Colonic mucosa (tissue), 4 donors: Measurements from ENCODE around the gene PPP2R2D. TPM values are rescaled to one million over a fixed set of nuclear protein-coding genes. Genes with fewer than 3 reads are reported as not detected.
A peak's percentile ranks its signal among the peaks of the same experiment; 100 is the strongest.

ENCODE experiments used
- DNase-seq: peaks from one replicate; pipeline ENCODE4 v3.0.0-alpha.2; 2020
- H3K27ac ChIP-seq: fragments of 200-600 bp; one replicate; pipeline ENCODE4 v1.8.0; 2021
- H3K27me3 ChIP-seq: fragments of 200-600 bp; one replicate; pipeline ENCODE4 v1.8.0; 2021
- H3K36me3 ChIP-seq: fragments of 200-600 bp; one replicate; pipeline ENCODE4 v1.8.0; 2021
- H3K4me1 ChIP-seq: fragments of 200-600 bp; one replicate; pipeline ENCODE4 v1.8.0; 2021; ENCODE audit warnings: mild to moderate bottlenecking
- H3K4me3 ChIP-seq: fragments of 200-600 bp; one replicate; pipeline ENCODE4 v1.8.0; 2021
- H3K9ac ChIP-seq, 2 donors: one replicate each; pipeline ENCODE4 v1.7.0; 2013; ENCODE audit warnings: control low read depth in 2 of 2, low read depth in 2 of 2, low read length in 2 of 2
- H3K9me3 ChIP-seq: fragments of 200-600 bp; one replicate; pipeline ENCODE4 v1.8.0; 2021
- intact Hi-C: fragments of 100-400 bp; cut with DNase I; formaldehyde crosslinking; loops from one replicate; pipeline ENCODE4 v1.14.1; 2022
- total RNA-seq, 2 donors: library from RNA; stranded (reverse); fragmentation: NEBNext Ultra II Directional in 1 of 2; extraction: Animal tissue kit (Norgen Biotek cat#: 25700) in 1 of 2; gene quantifications; one replicate each; pipeline ENCODE4 v1.2.1, GENCODE V29; 2021
- TF ChIP-seq, protein P1 (sequence below): fragments of 200-600 bp; IDR thresholded peaks from one replicate; pipeline ENCODE4 v1.8.0; 2022; ENCODE audit warnings: antibody characterized with exemption, mild to moderate bottlenecking
- donor health status: healthy.
- donor health status: DM: no; HTN: no; CAD: no.
- donor health status: DM: no; HTN: no; CAD: no.

Gene PPP2R2D
- total RNA-seq, 2 donors from 2014 or later: 28.1 to 30.6 TPM

DNA sequence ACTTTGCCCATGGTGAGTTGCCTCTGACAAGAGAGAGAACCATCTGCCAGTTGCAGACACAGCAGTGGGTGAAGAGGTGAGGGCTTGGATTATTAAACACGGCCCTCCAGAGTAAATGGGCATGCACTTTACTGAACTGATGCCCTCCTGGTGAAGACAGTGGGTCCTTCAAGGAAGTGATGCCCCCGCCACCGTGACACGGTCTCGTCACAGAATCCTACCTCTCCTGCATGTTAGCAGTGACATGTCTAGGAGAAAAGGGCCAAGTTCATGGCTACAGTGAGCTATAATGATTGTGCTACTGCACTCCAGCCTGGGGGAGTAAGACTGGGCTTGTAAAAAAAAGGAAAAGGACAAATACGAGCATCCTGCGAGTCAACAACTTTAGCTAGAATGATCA is 78.5 kb downstream of the PPP2R2D start:
- TF ChIP-seq, protein P1, sequence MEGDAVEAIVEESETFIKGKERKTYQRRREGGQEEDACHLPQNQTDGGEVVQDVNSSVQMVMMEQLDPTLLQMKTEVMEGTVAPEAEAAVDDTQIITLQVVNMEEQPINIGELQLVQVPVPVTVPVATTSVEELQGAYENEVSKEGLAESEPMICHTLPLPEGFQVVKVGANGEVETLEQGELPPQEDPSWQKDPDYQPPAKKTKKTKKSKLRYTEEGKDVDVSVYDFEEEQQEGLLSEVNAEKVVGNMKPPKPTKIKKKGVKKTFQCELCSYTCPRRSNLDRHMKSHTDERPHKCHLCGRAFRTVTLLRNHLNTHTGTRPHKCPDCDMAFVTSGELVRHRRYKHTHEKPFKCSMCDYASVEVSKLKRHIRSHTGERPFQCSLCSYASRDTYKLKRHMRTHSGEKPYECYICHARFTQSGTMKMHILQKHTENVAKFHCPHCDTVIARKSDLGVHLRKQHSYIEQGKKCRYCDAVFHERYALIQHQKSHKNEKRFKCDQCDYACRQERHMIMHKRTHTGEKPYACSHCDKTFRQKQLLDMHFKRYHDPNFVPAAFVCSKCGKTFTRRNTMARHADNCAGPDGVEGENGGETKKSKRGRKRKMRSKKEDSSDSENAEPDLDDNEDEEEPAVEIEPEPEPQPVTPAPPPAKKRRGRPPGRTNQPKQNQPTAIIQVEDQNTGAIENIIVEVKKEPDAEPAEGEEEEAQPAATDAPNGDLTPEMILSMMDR: no peak

DNA sequence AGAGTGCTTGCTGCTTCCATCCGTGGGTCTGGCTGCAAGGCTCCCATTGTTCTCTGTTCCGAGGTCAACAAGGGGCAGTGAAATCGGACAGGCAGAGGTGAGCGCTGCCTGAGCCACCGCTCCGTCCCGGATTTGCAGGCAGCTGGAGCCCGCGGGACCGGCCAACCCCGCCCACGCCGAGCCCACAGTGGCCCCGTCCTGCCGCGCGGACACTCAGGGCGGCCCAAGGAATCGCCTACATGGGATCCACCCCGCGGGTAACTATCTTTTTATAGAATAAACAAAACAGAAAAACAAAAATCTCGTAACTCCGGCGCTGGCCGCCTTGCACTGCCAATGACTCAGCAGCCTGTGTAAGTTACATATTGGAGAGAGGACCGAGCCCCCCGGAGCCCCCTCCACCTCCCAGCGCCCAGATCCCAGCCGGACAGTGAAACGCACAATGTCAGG is 79.0 kb downstream of the PPP2R2D start:
- TF ChIP-seq, protein P1: no peak
- Histone ChIP-seq H3K4me3 (peak overlapping the region; percentile 61), H3K36me3 (no peaks in the 10 kb centered on the region), H3K27me3 (peaks cover 9% of the 10 kb centered on the region), H3K27ac (no peak overlapping the region), H3K9ac (no peak overlapping the region), H3K9me3 (no peaks in the 10 kb centered on the region), H3K4me1 (peaks cover 5% of the 10 kb centered on the region)
- no peak for DNase-seq
- intact Hi-C loops: loop anchor here (10.0 kb wide), 1 partner anchor 85 kb away; no protein-coding TSS in a partner anchor

More for the DNA sequence above, 78.5 kb downstream of the PPP2R2D start:
- H3K27ac ChIP-seq: no peak overlapping the region
- no peaks in the 10 kb centered on the region for H3K36me3 ChIP-seq
- H3K9me3 ChIP-seq: no peaks in the 10 kb centered on the region
- intact Hi-C loops: loop anchor here (10.0 kb wide), 1 partner anchor 85 kb away; no protein-coding TSS in a partner anchor
- peaks cover 5% of the 10 kb centered on the region for H3K4me1 ChIP-seq
- no peak for DNase-seq
- H3K27me3 ChIP-seq: peaks cover 9% of the 10 kb centered on the region
- no peak overlapping the region for H3K9ac ChIP-seq
- peak overlapping the region; percentile 61 for H3K4me3 ChIP-seq

DNA sequence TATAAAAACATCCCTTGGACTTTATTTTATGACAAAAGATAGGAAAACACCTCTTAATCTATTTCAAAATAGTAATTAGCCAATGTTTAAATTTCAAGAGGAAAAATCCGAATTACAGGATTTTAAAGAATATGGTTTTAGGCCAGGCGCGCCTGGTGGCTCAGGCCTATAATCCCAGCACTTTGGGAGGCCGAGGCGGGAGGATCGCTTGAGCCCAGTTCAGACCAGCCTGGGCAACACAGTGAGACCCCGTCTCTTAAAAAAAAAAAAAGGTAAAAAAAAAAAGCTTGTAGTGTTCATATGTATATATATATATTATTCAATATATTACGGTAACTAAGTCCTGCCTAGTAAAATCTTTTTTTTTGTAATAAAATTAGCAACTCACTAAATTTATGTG is 79.5 kb downstream of the PPP2R2D start:
- Histone ChIP-seq H3K27ac (no peak overlapping the region), H3K27me3 (peaks cover 9% of the 10 kb centered on the region), H3K9ac (no peak overlapping the region), H3K9me3 (no peaks in the 10 kb centered on the region), H3K4me3 (peak overlapping the region; percentile 61), H3K36me3 (no peaks in the 10 kb centered on the region), H3K4me1 (peaks cover 5% of the 10 kb centered on the region)
- intact Hi-C loops: no loop called here
- TF ChIP-seq, protein P1: no peak
- no peak for DNase-seq

DNA sequence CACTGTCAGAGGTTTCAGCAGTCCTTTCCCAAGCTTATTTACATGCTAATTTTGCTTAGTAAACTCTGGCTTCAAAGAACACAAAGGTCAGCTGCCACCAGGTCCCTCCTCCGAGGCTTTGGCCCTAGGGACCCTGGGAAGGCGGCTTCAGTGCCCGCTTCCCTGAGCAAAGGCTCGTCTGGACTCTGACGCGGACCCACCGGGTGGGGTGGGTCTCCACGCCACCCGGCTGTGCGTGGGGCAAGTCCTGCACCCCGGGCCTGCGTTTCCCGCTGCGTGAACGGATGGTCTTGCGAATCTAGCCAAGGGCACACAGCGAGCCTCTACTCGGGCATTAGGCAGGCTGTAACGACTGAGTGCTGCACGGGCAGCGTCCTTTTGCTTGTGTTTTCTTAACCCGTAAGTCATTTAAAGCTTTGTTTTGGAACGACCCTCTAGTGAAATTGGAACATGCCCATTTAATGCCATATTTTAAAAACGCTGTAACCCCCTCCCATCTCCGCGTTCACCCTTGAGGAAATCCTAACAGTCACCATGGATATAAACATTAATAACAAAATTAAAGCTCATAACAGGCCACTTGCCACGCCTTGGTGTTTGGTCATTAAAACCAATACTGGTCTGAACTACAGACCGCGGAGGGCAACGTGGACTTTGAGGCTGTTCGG is 80.1 kb downstream of the PPP2R2D start:
- Histone ChIP-seq H3K4me3 (peak overlapping the region; percentile 61), H3K4me1 (peaks cover 5% of the 10 kb centered on the region), H3K36me3 (no peaks in the 10 kb centered on the region), H3K9ac (peak overlapping the region in 1 of 2 donors; percentile 82), H3K27me3 (peaks cover 9% of the 10 kb centered on the region), H3K9me3 (no peaks in the 10 kb centered on the region), H3K27ac (peak overlapping the region; percentile 44)
- TF ChIP-seq, protein P1: no peak
- no peak for DNase-seq
- intact Hi-C loops: no loop called here

DNA sequence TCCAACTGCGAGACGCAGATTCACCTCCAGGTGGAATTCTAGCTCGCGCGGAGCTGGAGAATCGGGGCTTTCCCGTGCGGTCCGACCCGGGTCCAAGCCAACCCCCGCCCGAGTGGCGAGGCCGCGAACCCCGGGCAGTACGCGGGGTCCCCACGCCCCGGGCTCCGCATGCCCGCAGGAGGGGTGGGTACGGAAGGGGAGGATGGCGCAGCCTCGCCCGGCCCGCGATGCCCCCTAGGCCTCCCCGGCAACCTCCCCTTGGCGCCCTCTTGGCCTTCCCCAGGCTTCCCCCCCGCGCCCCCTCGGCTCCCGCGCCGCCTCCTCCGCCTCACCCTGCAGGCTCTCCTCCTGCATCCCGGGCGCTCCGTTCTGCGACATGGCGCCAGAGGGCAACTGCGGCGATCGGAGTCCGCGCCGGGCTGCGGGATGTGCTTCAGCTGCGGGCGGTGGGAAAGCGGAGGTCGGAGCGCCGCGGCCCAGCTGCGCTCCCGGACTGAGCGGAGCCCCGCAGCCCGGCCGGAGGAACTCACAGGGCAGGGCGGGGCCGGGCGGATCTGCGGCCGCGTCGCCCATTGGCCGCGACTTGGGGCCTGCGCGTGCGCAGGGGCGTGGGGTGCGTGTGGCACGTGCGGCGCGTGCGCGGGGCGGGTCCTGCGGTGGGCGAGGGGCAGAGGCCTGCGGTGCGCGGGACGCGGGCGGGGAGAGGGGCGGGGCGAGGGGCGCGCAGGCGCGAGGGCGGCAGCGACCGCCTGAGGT is 80.8 kb downstream of the PPP2R2D start, which contains the start of gene BNIP3:
BNIP3 (minus strand) TSS at position 495 of the 756 bp plus-strand sequence; CDS start at position 378, 117 bp downstream.
- H3K27ac ChIP-seq: peak within 1 kb of the TSS; percentile 44
- H3K4me1 ChIP-seq: peaks cover 5% of the 10 kb centered on the region
- H3K9me3 ChIP-seq: no peaks in the 10 kb centered on the region
- intact Hi-C loops: no loop called here
- TF ChIP-seq, protein P1: no peak
- H3K4me3 ChIP-seq: peak within 1 kb of the TSS; percentile 61
- H3K36me3 ChIP-seq: no peaks in the 10 kb centered on the region
- H3K27me3 ChIP-seq: peaks cover 9% of the 10 kb centered on the region
- H3K9ac ChIP-seq: peak within 1 kb of the TSS in 1 of 2 donors; percentile 82
- DNase-seq: peak; percentile 91
